H9 (cell line): Measurements from ENCODE around the gene ILDR2. TPM values are rescaled to one million over a fixed set of nuclear protein-coding genes. Genes with fewer than 3 reads are reported as not detected.

ENCODE experiments used
- DNase-seq: peaks from one replicate; pipeline ENCODE4 v3.0.0-alpha.2; 2017
- H2AFZ ChIP-seq: one replicate; pipeline ENCODE4 v1.6.1; 2013; ENCODE audit warnings: mild to moderate bottlenecking, low read length, control low read depth, moderate library complexity
- H2AK5ac ChIP-seq: 2 replicates; pipeline ENCODE4 v1.6.1; 2013; ENCODE audit warnings: low read length, control low read depth, mixed read lengths; ENCODE audit not compliant: insufficient read length
- H2BK120ac ChIP-seq: one replicate; pipeline ENCODE4 v1.6.1; 2013; ENCODE audit warnings: low read depth, mild to moderate bottlenecking, low read length, control low read depth, inconsistent platforms; ENCODE audit not compliant: poor library complexity, severe bottlenecking
- H2BK12ac ChIP-seq: 2 replicates; pipeline ENCODE4 v1.6.1; 2013; ENCODE audit warnings: low read length, control low read depth, mixed read lengths, low read depth; ENCODE audit not compliant: insufficient read length
- H2BK15ac ChIP-seq: 2 replicates; pipeline ENCODE4 v1.6.1; 2013; ENCODE audit warnings: low read depth, low read length, control low read depth
- H2BK20ac ChIP-seq: one replicate; pipeline ENCODE4 v1.6.1; 2013; ENCODE audit warnings: low read depth, mild to moderate bottlenecking, low read length, control low read depth, inconsistent platforms; ENCODE audit not compliant: poor library complexity, severe bottlenecking
- H2BK5ac ChIP-seq: 2 replicates; pipeline ENCODE4 v1.6.1; 2013; ENCODE audit warnings: low read length, control low read depth, mixed read lengths; ENCODE audit not compliant: insufficient read length
- H3K14ac ChIP-seq: 2 replicates; pipeline ENCODE4 v1.6.1; 2013; ENCODE audit warnings: low read length, control low read depth; ENCODE audit not compliant: insufficient read depth
- H3K18ac ChIP-seq: 2 replicates; pipeline ENCODE4 v1.6.1; 2013; ENCODE audit warnings: low read depth, mild to moderate bottlenecking, mixed read lengths, low read length, control low read depth; ENCODE audit not compliant: insufficient read length
- H3K23ac ChIP-seq: 2 replicates; pipeline ENCODE4 v1.6.1; 2013; ENCODE audit warnings: low read length, control low read depth, mixed read lengths, low read depth; ENCODE audit not compliant: insufficient read length
- H3K23me2 ChIP-seq: 2 replicates; pipeline ENCODE4 v1.6.1; 2013; ENCODE audit warnings: low read depth, mild to moderate bottlenecking, mixed read lengths, low read length, control low read depth; ENCODE audit not compliant: insufficient read length, poor library complexity, severe bottlenecking
- H3K27ac ChIP-seq: 2 replicates; pipeline ENCODE4 v1.5.1; 2013; ENCODE audit warnings: low read length, control low read depth, mixed read lengths, low read depth; ENCODE audit not compliant: insufficient read length
- H3K27me3 ChIP-seq: 2 replicates; pipeline ENCODE4 v1.6.1; 2013; ENCODE audit warnings: low read length, control low read depth, inconsistent platforms; ENCODE audit not compliant: insufficient read depth
- H3K4ac ChIP-seq: 2 replicates; pipeline ENCODE4 v1.6.1; 2013; ENCODE audit warnings: low read depth, mild to moderate bottlenecking, control low read depth, inconsistent platforms, low read length, moderate library complexity
- H3K4me1 ChIP-seq: 2 replicates; pipeline ENCODE4 v1.6.1; 2013; ENCODE audit warnings: low read length, control low read depth, inconsistent platforms; ENCODE audit not compliant: insufficient read depth
- H3K4me2 ChIP-seq: 2 replicates; pipeline ENCODE4 v1.6.1; 2013; ENCODE audit warnings: low read length, control low read depth, mixed read lengths; ENCODE audit not compliant: insufficient read length, insufficient read depth
- H3K56ac ChIP-seq: 2 replicates; pipeline ENCODE4 v1.6.1; 2013; ENCODE audit warnings: low read depth, mild to moderate bottlenecking, mixed read lengths, low read length, control low read depth; ENCODE audit not compliant: insufficient read length
- H3K79me1 ChIP-seq: 2 replicates; pipeline ENCODE4 v1.6.1; 2013; ENCODE audit warnings: low read depth, mild to moderate bottlenecking, moderate library complexity, low read length, control low read depth, inconsistent platforms; ENCODE audit not compliant: insufficient read depth, poor library complexity, severe bottlenecking
- H3K79me2 ChIP-seq: 2 replicates; pipeline ENCODE4 v1.6.1; 2013; ENCODE audit warnings: low read length, control low read depth, inconsistent platforms; ENCODE audit not compliant: insufficient read depth
- H3K9ac ChIP-seq: 2 replicates; pipeline ENCODE4 v1.6.1; 2013; ENCODE audit warnings: low read length, control low read depth, mixed read lengths; ENCODE audit not compliant: insufficient read length; ENCODE audit errors: extremely low read depth
- H3K9me3 ChIP-seq: one replicate; pipeline ENCODE4 v1.6.1; 2013; ENCODE audit warnings: low read depth, low read length, inconsistent platforms; ENCODE audit not compliant: control insufficient read depth
- H3T11ph ChIP-seq: one replicate; pipeline ENCODE4 v1.6.1; 2013; ENCODE audit warnings: mild to moderate bottlenecking, low read length, control low read depth, inconsistent platforms
- H4K20me1 ChIP-seq: one replicate; pipeline ENCODE4 v1.6.1; 2013; ENCODE audit not compliant: control insufficient read depth, insufficient read length, insufficient read depth
- H4K5ac ChIP-seq: 2 replicates; pipeline ENCODE4 v1.6.1; 2013; ENCODE audit warnings: low read depth, mild to moderate bottlenecking, mixed read lengths, low read length, control low read depth; ENCODE audit not compliant: insufficient read length
- H4K8ac ChIP-seq: replicated peaks from 2 replicates; pipeline ENCODE4 v1.6.1; 2013; ENCODE audit warnings: low read length, control low read depth, mixed read lengths, low read depth; ENCODE audit not compliant: insufficient read length
- H4K91ac ChIP-seq: 2 replicates; pipeline ENCODE4 v1.6.1; 2013; ENCODE audit warnings: low read depth, mild to moderate bottlenecking, moderate library complexity, mixed read lengths, low read length, control low read depth; ENCODE audit not compliant: insufficient read length
- H3K27ac Mint-ChIP-seq, 3 experiments: 2 replicates in 2 of 3; 3 replicates in 1 of 3; pipeline ENCODE4 v1.8.0; 2020 to 2021; ENCODE audit warnings: mixed read lengths in 3 of 3, mild to moderate bottlenecking in 1 of 3, moderate library complexity in 1 of 3
- H3K27me3 Mint-ChIP-seq: 2 replicates; pipeline ENCODE4 v1.8.0; 2021; ENCODE audit warnings: low read depth, mild to moderate bottlenecking, moderate library complexity, mixed read lengths
- H3K36me3 Mint-ChIP-seq, 3 experiments: 2 replicates in 2 of 3; 3 replicates in 1 of 3; pipeline ENCODE4 v1.8.0; 2020 to 2021; ENCODE audit warnings: low read depth in 3 of 3, mixed read lengths in 3 of 3; ENCODE audit not compliant: insufficient read depth in 1 of 3
- H3K4me1 Mint-ChIP-seq, 2 experiments: 2 replicates each; pipeline ENCODE4 v1.8.0; 2020; ENCODE audit warnings: mixed read lengths in 2 of 2
- H3K4me3 Mint-ChIP-seq, 2 experiments: 2 replicates in 1 of 2; 3 replicates in 1 of 2; pipeline ENCODE4 v1.8.0; 2020 to 2021; ENCODE audit warnings: mild to moderate bottlenecking in 2 of 2, mixed read lengths in 2 of 2, moderate library complexity in 1 of 2
- H3K9me3 Mint-ChIP-seq, 2 experiments: 2 replicates in 1 of 2; 3 replicates in 1 of 2; pipeline ENCODE4 v1.8.0; 2020; ENCODE audit warnings: mild to moderate bottlenecking in 2 of 2, mixed read lengths in 2 of 2, moderate library complexity in 1 of 2
- CTCF ChIP-seq: fragments of 200-600 bp; sonication (generic); conservative IDR thresholded peaks from 3 replicates; pipeline ENCODE4 v1.8.0; 2021; ENCODE audit warnings: antibody characterized with exemption, mild to moderate bottlenecking
- WGBS: extraction: QIAGEN DNeasy Blood & Tissue Kit; methylation state at CpG from one replicate; pipeline ENCODE4 v1.1.7; 2013; ENCODE audit warnings: missing lambda C conversion rate, low lambda C conversion rate, mixed read lengths; ENCODE audit not compliant: insufficient read length; ENCODE audit errors: extremely low coverage; 5-methylcytosine and 5-hydroxymethylcytosine counted together
- total RNA-seq: library from RNA; stranded (reverse); gene quantifications from 2 replicates; pipeline ENCODE4 v1.2.1, GENCODE V29; 2021

ILDR2 gene
- total RNA-seq, 1 experiment from 2014 or later: 1.1 TPM

GRCh38 chr1:166874464-166874863 lies 100.9 kb downstream of the ILDR2 start:
- TF ChIP-seq CTCF: no peak
- no peaks in the 10 kb centered on the region for H4K20me1 ChIP-seq
- H2BK12ac ChIP-seq: no peak overlapping the region
- no peak overlapping the region for H3K56ac ChIP-seq
- no peaks in the 10 kb centered on the region for H3K27me3 ChIP-seq
- H2BK5ac ChIP-seq: no peak overlapping the region
- H3K36me3 Mint-ChIP-seq: peaks cover 5 to 10% (median 8%) of the 10 kb centered on the region in 3 experiments; a peak in 5 of 7 replicates
- H3K79me2 ChIP-seq: peaks cover 17% of the 10 kb centered on the region; the same call in 1 of the 2 replicates
- H3K9me3 ChIP-seq: no peaks in the 10 kb centered on the region
- peaks cover 24 to 27% of the 10 kb centered on the region in 2 experiments for H3K4me1 Mint-ChIP-seq
- H3K27ac Mint-ChIP-seq: no peak overlapping the region
- DNase-seq: no peak
- H3K14ac ChIP-seq: no peak overlapping the region
- H3K27me3 Mint-ChIP-seq: 0 out of 2 replicates have a peak, but pooled peaks cover 1% of the 10 kb centered on the region
- no peak overlapping the region for H3T11ph ChIP-seq
- no peak overlapping the region for H4K5ac ChIP-seq
- H2BK15ac ChIP-seq: no peak overlapping the region
- H3K4ac ChIP-seq: no peak overlapping the region
- H3K9me3 Mint-ChIP-seq: peaks cover 5 to 6% of the 10 kb centered on the region in 2 experiments; a peak in 3 of 5 replicates
- H4K91ac ChIP-seq: no peak overlapping the region
- no peak overlapping the region for H2BK120ac ChIP-seq
- H3K23ac ChIP-seq: no peak overlapping the region
- no peak overlapping the region for H3K27ac ChIP-seq
- H3K9ac ChIP-seq: no peak overlapping the region
- H3K18ac ChIP-seq: no peak overlapping the region
- peaks cover 7% of the 10 kb centered on the region for H3K23me2 ChIP-seq
- WGBS: no CpG with 5 or more reads among the region's 8 CpGs
- peaks cover 8% of the 10 kb centered on the region for H3K79me1 ChIP-seq
- H3K4me3 Mint-ChIP-seq: peak overlapping the region; percentile 42 to 55; a peak in 4 of 5 replicates
- peaks cover 2% of the 10 kb centered on the region; the same call in 1 of the 2 replicates for H3K4me1 ChIP-seq
- H4K8ac ChIP-seq: no peak overlapping the region
- H3K4me2 ChIP-seq: no peak overlapping the region
- H2AFZ ChIP-seq: no peak overlapping the region
- H2AK5ac ChIP-seq: no peak overlapping the region
- H2BK20ac ChIP-seq: no peak overlapping the region
